GM19372 (cell line): ENCODE results near the gene DLL3.

ENCODE experiments used
- ATAC-seq: cut with Tn5 transposase; IDR thresholded peaks from one replicate; pipeline ENCODE4 v1.9.1; 2021; ENCODE audit warnings: mild to moderate bottlenecking, low read depth, moderate library complexity; ENCODE audit not compliant: unreplicated experiment

DLL3 gene

DNA sequence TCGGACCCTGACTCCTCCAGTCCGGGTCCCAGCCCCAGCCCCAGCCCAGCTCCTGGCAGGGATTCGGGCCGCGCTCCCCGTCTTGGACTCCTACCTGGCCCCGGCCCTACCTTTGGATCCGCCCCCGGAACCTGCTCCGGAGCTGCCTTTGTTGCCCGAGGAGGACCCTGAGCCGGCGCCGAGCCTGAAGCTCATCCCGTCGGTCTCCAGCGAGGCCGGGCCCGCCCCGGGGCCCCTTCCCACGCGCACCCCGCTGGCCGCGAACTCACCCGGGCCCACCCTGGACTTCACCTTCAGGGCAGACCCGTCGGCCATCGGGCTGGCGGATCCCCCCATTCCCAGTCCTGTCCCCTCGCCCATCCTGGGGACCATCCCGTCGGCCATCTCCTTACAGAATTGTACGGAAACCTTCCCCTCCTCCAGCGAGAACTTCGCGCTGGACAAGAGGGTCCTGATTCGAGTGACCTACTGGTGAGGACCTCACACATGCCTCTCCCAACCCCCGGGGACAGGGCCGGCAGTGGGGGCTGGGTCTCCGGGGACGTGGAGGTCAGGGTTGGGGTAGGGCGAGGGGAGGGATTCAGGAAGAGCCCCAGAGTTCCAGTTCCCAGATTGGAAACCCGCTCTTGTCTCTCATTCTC is 16.9 kb downstream of the DLL3 start:
- no peak for ATAC-seq

DNA sequence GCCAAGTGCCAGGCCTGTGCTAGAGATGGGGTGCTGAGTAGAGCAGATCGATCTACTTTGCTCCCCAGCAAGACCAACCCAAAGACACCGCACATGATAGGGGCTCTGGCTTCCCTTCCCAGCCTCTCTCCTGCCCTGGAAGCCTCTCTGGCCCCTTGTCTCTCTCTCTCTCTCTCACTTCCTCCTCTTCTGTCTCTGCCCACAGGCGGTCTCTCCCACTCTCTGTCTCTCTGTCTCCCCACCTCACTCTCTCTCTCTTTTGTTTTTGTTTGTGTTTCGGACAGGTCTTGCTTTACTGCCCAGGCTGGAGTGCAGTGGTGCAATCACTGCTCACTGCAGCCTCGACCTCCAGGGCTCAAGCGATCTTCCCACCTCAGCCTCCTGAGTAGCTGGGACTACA is 17.5 kb downstream of the DLL3 start:
- ATAC-seq: no peak

GRCh38 chr19:39517432-39517831 is 18.7 kb downstream of the DLL3 start:
- ATAC-seq: no peak

DNA sequence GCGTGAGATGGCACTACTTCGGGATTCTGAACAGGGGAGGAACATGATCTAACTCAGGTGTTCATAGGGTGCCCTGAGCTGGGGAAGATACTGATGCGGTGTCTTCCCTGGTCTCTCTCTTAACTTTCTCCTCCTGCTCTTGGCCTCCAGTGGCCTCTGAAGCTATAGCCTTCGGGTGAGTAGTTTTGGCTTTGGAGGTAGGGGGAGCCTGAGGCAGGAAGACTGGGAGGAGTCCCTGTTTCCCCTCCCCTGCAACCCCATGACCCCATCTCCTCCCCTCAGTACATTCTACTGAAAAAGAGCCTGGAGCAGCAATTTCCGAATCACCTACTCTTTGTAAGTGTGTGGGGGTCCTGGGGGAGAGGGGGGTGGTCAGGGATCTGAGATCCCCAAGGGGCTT is 19.7 kb downstream of the DLL3 start:
- no peak for ATAC-seq

GRCh38 chr19:39518975-39519374 is 20.2 kb downstream of the DLL3 start:
- no peak for ATAC-seq

- no peak for ATAC-seq
Measured at GRCh38 chr19:39520541-39521484, 22.1 kb downstream of the DLL3 start.

DNA sequence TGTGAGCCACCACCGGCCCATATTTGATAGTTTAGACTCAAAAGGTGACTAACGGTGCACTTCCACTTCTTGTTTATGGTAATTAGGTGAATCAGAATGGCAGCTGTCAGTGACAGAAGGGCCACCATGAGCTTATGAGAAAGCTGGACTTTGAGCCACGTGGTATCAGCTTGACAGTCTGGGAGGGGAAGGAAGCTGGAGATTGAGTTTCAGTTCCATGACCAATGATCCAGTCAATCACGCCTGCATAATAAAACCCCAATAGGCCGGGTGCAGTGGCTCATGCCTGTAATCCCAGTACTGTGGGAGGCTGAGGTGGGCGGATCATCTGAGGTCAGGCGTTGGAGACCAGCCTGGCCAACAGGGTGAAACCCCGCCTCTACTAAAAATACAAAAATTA is 25.7 kb downstream of the DLL3 start:
- no peak for ATAC-seq

DNA sequence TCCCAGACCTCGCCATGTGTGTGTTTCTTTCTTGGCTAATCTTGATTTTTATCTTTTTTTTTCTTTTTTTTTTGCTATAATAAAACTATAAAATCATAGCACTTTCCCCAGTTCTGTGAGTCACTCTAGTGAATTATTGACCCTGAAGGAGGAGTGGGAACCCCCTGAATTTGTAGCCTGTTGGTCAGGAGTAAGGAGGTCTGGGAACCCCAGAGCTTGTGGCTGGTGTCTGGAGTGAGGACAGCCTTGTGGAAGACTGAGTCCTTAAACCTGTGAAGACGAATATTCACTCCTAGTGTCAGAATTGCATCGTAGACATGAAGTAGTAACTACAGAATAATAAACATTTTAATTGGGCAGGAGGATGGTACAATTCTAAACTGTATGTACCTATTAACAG is 26.5 kb downstream of the DLL3 start:
- ATAC-seq: no peak

DNA sequence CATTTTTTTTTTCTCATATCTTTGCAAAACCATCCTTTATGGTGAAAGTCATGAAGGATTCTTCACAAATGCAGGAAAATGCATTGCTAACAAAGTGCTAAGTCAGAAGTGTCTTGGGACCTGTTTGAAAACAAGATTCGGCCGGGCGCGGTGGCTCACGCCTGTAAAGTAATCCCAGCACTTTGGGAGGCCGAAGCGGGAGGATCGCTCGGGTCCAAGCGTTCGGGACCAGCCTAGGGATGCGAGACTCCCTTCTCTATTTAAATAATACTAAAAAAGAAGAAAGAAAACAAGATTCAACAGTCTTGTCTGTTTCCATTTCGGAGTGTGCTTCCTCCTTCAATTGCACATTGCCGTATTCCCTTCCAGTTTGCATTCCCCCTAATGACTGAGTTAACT is 33.1 kb downstream of the DLL3 start:
- ATAC-seq: no peak

GRCh38 chr19:39532233-39533002 is 33.7 kb downstream of the DLL3 start, which contains the start of gene EID2B:
EID2B (minus strand) TSS chr19:39532852; CDS start chr19:39532802, 50 bp downstream.
- peak; percentile 89 for ATAC-seq

- no peak for ATAC-seq
Measured at GRCh38 chr19:39533003-39533512, 34.3 kb downstream of the DLL3 start.

DNA sequence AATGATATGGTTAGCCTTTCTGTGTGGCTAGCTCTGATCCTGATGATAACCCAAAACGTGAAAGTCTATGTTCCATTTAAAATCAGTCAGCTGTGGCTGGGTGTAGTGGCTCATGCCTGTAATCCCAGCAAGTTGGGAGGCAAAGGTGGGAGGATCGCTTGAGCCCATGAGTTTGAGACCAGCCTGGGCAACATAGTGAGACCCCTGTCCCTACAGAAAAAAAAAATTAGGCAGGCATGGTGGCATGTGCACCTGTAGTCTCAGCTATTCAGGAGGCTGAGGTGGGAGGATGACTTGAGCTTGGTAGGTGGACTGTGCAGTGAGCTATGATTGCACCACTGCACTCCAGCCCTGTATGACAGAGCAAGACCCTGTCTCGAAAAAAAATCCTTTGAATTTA is 35.0 kb downstream of the DLL3 start:
- ATAC-seq: no peak

- ATAC-seq: no peak
Measured at GRCh38 chr19:39539165-39539517, 40.4 kb downstream of the DLL3 start.

DNA sequence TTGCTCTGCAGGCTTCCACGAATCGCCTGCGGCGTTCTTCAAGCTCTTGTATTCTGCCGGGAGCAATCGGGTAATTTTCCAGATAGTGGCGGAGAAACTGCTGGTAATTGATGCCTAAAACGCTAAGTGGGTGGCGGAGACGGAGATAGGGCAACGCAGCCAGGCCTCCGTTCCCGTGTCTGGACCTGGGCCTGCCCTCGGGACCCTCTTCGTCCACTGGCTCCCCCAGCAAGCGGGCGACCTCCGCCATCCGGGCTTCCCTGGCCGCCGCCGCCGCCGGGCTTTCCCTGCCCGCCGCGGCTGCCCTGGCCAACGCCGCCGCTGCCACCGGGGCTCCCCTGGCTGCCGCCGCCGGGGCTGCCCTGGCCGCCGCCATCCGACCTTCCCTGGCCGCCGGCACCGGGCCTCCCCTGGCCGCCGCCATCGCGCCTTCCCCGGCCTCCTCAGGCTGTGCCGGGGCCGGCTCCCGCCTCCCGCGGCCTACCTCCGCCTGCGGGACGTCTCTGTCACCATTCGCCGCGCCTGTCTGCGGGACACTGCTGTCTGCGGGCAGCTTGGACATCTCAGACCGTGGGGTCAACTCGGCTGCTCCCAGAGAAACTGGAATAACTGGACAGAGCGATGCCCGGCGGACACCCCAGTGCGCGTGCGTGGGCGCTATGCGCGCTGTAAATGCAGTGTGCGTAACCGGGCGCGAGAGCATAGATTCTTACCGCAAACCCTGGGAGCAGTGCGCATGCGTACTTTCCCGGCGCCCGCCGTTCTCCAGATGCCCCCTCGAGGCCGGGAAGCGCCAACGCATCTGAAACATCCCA is 41.0 kb downstream of the DLL3 start, which contains the start of gene EID2:
EID2 (minus strand) TSS at position 644 of the 815 bp plus-strand sequence; CDS start at position 562, 82 bp downstream.
- peak; percentile 94 for ATAC-seq

- ATAC-seq: no peak
Measured at GRCh38 chr19:39540333-39540673, 41.6 kb downstream of the DLL3 start.

- ATAC-seq: no peak
Measured at GRCh38 chr19:39542206-39542605, 43.5 kb downstream of the DLL3 start.

- no peak for ATAC-seq
Measured at GRCh38 chr19:39543477-39543857, 44.7 kb downstream of the DLL3 start.

GRCh38 chr19:39544226-39544903 is 45.6 kb downstream of the DLL3 start:
- ATAC-seq: no peak

GRCh38 chr19:39544911-39545310 is 46.2 kb downstream of the DLL3 start:
- no peak for ATAC-seq

GRCh38 chr19:39546599-39546998 is 47.9 kb downstream of the DLL3 start:
- no peak for ATAC-seq
